ENCODE results near the gene OPN1MW.
"Not testable (repeated sequence)": the region's sequence is repeated elsewhere in the genome, so short reads cannot be mapped to it uniquely, and the experiment has no call there.

OPN1MW gene

GRCh38 chrX:154182296-154182695 is at the start of gene OPN1MW:
Gene OPN1MW (plus strand): TSS chrX:154182596. CDS start chrX:154182678, 82 bp downstream.
- not testable (repeated sequence) for DNase-seq (ENCODE audit: low read depth in 1 of 2, low spot score in 1 of 2)

- no peak for DNase-seq (ENCODE audit: low read depth in 1 of 2, low spot score in 1 of 2)
Measured at GRCh38 chrX:154135458-154136229, 46.8 kb upstream of the OPN1MW start.

GRCh38 chrX:154136627-154137161 is 45.7 kb upstream of the OPN1MW start:
- DNase-seq (ENCODE audit: low read depth in 1 of 2, low spot score in 1 of 2), result peak; percentile 39 to 41

- no peak for DNase-seq (ENCODE audit: low read depth in 1 of 2, low spot score in 1 of 2)
Measured at GRCh38 chrX:154138857-154139256, 43.5 kb upstream of the OPN1MW start.

GRCh38 chrX:154140206-154140605 is 42.2 kb upstream of the OPN1MW start:
- DNase-seq (ENCODE audit: low read depth in 1 of 2, low spot score in 1 of 2), result no peak

GRCh38 chrX:154140742-154141141 is 41.7 kb upstream of the OPN1MW start:
- DNase-seq (ENCODE audit: low read depth in 1 of 2, low spot score in 1 of 2), result no peak

GRCh38 chrX:154142386-154142785 is 40.0 kb upstream of the OPN1MW start:
- no peak for DNase-seq (ENCODE audit: low read depth in 1 of 2, low spot score in 1 of 2)

- no peak for DNase-seq (ENCODE audit: low read depth in 1 of 2, low spot score in 1 of 2)
Measured at GRCh38 chrX:154142950-154143745, 39.2 kb upstream of the OPN1MW start.

GRCh38 chrX:154144010-154144409 is 38.4 kb upstream of the OPN1MW start, which contains the start of gene OPN1LW:
Gene OPN1LW (plus strand): TSS chrX:154144243. CDS start chrX:154144284, 41 bp downstream.
- DNase-seq (ENCODE audit: low read depth in 1 of 2, low spot score in 1 of 2), result not testable (repeated sequence)

- DNase-seq (ENCODE audit: low read depth in 1 of 2, low spot score in 1 of 2), result not testable (repeated sequence)
Measured at GRCh38 chrX:154151030-154151429, 31.4 kb upstream of the OPN1MW start.

- not testable (repeated sequence) for DNase-seq (ENCODE audit: low read depth in 1 of 2, low spot score in 1 of 2)
Measured at GRCh38 chrX:154156221-154156620, 26.2 kb upstream of the OPN1MW start.

- DNase-seq (ENCODE audit: low read depth in 1 of 2, low spot score in 1 of 2), result not testable (repeated sequence)
Measured at GRCh38 chrX:154157207-154157606, 25.2 kb upstream of the OPN1MW start.

GRCh38 chrX:154159345-154159744 is 23.1 kb upstream of the OPN1MW start:
- not testable (repeated sequence) for DNase-seq (ENCODE audit: low read depth in 1 of 2, low spot score in 1 of 2)

GRCh38 chrX:154164902-154165301 is 17.5 kb upstream of the OPN1MW start:
- not testable (repeated sequence) for DNase-seq (ENCODE audit: low read depth in 1 of 2, low spot score in 1 of 2)

- not testable (repeated sequence) for DNase-seq (ENCODE audit: low read depth in 1 of 2, low spot score in 1 of 2)
Measured at GRCh38 chrX:154168384-154168783, 14.0 kb upstream of the OPN1MW start.

GRCh38 chrX:154172535-154172943 is 9.9 kb upstream of the OPN1MW start:
- DNase-seq (ENCODE audit: low read depth in 1 of 2, low spot score in 1 of 2), result not testable (repeated sequence)

- not testable (repeated sequence) for DNase-seq (ENCODE audit: low read depth in 1 of 2, low spot score in 1 of 2)
Measured at GRCh38 chrX:154174356-154174755, 8.0 kb upstream of the OPN1MW start.

- DNase-seq (ENCODE audit: low read depth in 1 of 2, low spot score in 1 of 2), result not testable (repeated sequence)
Measured at GRCh38 chrX:154183794-154184193, 1.4 kb downstream of the OPN1MW start.

GRCh38 chrX:154192846-154193245 is 10.4 kb downstream of the OPN1MW start:
- not testable (repeated sequence) for DNase-seq (ENCODE audit: low read depth in 1 of 2, low spot score in 1 of 2)

GRCh38 chrX:154194316-154194715 is 11.9 kb downstream of the OPN1MW start:
- not testable (repeated sequence) for DNase-seq (ENCODE audit: low read depth in 1 of 2, low spot score in 1 of 2)

- DNase-seq (ENCODE audit: low read depth in 1 of 2, low spot score in 1 of 2), result not testable (repeated sequence)
Measured at GRCh38 chrX:154196466-154196865, 14.1 kb downstream of the OPN1MW start.
